ENCODE data around the gene ATXN2L.

GRCh38 chr16:28829747-28830146 lies 6.9 kb downstream of the ATXN2L start:
- TF ChIP-seq, protein P1, sequence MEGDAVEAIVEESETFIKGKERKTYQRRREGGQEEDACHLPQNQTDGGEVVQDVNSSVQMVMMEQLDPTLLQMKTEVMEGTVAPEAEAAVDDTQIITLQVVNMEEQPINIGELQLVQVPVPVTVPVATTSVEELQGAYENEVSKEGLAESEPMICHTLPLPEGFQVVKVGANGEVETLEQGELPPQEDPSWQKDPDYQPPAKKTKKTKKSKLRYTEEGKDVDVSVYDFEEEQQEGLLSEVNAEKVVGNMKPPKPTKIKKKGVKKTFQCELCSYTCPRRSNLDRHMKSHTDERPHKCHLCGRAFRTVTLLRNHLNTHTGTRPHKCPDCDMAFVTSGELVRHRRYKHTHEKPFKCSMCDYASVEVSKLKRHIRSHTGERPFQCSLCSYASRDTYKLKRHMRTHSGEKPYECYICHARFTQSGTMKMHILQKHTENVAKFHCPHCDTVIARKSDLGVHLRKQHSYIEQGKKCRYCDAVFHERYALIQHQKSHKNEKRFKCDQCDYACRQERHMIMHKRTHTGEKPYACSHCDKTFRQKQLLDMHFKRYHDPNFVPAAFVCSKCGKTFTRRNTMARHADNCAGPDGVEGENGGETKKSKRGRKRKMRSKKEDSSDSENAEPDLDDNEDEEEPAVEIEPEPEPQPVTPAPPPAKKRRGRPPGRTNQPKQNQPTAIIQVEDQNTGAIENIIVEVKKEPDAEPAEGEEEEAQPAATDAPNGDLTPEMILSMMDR (conservative IDR thresholded peaks at IDR 0.05; ENCODE audit: low read length) = no peak
- TF ChIP-seq EZH2phosphoT487 (IDR thresholded peaks at IDR 0.05; ENCODE audit: borderline replicate concordance, low read depth, low read length) = no peak
